Measurements from ENCODE around the gene OR52H1.

DNA sequence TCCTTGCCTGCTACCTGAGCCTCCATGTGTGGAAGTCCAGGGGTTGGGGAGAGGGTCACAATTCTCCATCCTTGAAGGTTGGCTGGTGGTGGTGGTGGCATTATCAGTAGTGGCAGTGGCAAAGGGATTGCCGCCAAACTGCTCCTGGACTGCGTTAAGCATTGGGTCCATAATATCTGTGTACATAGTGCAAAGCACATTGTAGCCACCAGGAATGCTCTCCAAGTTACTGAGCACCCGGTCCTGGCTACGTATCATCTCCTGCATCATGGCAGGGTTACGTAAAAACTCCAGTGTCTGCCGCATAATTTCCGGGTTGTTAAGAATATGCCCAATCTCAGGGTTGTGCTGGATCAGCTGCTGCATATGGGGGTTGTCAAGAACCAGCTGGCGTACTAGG is 39.7 kb downstream of the OR52H1 start:
- TF ChIP-seq EZH2 (IDR thresholded peaks at IDR 0.05; ENCODE audit: insufficient read depth, poor library complexity, severe bottlenecking): no peak
- TF ChIP-seq EZH2phosphoT487 (IDR thresholded peaks at IDR 0.05; ENCODE audit: insufficient read depth, low read depth): no peak
